ENCODE results near the gene MED25. TPM values are rescaled to one million over a fixed set of nuclear protein-coding genes. Genes with fewer than 3 reads are reported as not detected.

Gene MED25
- total RNA-seq, result 31.3 TPM

GRCh38 chr19:49817964-49818648, at the start of gene MED25:
Gene MED25 (plus strand): TSS chr19:49818289. CDS start chr19:49818342, 53 bp downstream.

GRCh38 chr19:49812997-49813861, 4.9 kb upstream of the MED25 start, which contains the start of gene FUZ:
Gene FUZ (minus strand): TSS chr19:49813292. CDS start chr19:49813106, 186 bp downstream.

GRCh38 chr19:49850487-49851342, 32.6 kb downstream of the MED25 start, which contains the start of gene PTOV1:
Gene PTOV1 (plus strand): TSS chr19:49851159.

GRCh38 chr19:49866933-49867782, 49.1 kb downstream of the MED25 start, which contains the start of gene PNKP:
Gene PNKP (minus strand): TSS chr19:49867576. CDS start chr19:49867204, 372 bp downstream.

GRCh38 chr19:49877020-49877878, 59.2 kb downstream of the MED25 start, which contains the start of the genes AKT1S1 and TBC1D17:
Gene AKT1S1 (minus strand): TSS chr19:49877355. CDS start chr19:49873295, 4,060 bp downstream.
Gene TBC1D17 (plus strand): TSS chr19:49877702. CDS start chr19:49877724, 22 bp downstream.

Small RNA genes within 50 kb of the gene (small RNA-seq; reads per million reads assigned to genes)
- gene MIR4749 (ENCODE audit: low replicate concordance) (not detected), gene MIR6799 (ENCODE audit: low replicate concordance) (not detected)

Other genes starting within 250 kb of the MED25 start
- 32.9 TPM for gene NOSIP, start 237.7 kb upstream of the MED25 start, total RNA-seq
- 0.94 TPM for gene PRRG2, start 237.0 kb upstream of the MED25 start, total RNA-seq
- gene PRR12, start 227.1 kb upstream of the MED25 start, total RNA-seq, result 15.3 TPM
- 0.94 TPM for gene RRAS, start 178.1 kb upstream of the MED25 start, total RNA-seq
- 18.8 TPM for gene SCAF1, start 176.1 kb upstream of the MED25 start, total RNA-seq
- gene IRF3, start 152.4 kb upstream of the MED25 start, total RNA-seq, result 11.3 TPM
- gene BCL2L12, start 152.4 kb upstream of the MED25 start, total RNA-seq, result not detected
- gene PRMT1, start 141.0 kb upstream of the MED25 start, total RNA-seq, result 243 TPM
- gene ADM5, start 128.7 kb upstream of the MED25 start, total RNA-seq, result 1.9 TPM
- 58.5 TPM for gene CPT1C, start 127.2 kb upstream of the MED25 start, total RNA-seq
- not detected for gene TSKS, start 55.0 kb upstream of the MED25 start, total RNA-seq
- 70.7 TPM for gene AP2A1, start 51.3 kb upstream of the MED25 start, total RNA-seq
- 20.0 TPM for gene FUZ, start 5.0 kb upstream of the MED25 start, total RNA-seq
- 183 TPM for gene PTOV1, start 32.9 kb downstream of the MED25 start, total RNA-seq
- gene PNKP, start 49.3 kb downstream of the MED25 start, total RNA-seq, result 51.0 TPM
- gene AKT1S1, start 59.1 kb downstream of the MED25 start, total RNA-seq, result 5.9 TPM
- gene TBC1D17, start 59.4 kb downstream of the MED25 start, total RNA-seq, result 14.4 TPM
- gene IL4I1, start 78.6 kb downstream of the MED25 start, total RNA-seq, result not detected
- gene ATF5, start 110.9 kb downstream of the MED25 start, total RNA-seq, result 9.1 TPM
- 26.0 TPM for gene NUP62, start 111.2 kb downstream of the MED25 start, total RNA-seq
- gene SIGLEC11, start 142.9 kb downstream of the MED25 start, total RNA-seq, result not detected
- gene VRK3, start 207.1 kb downstream of the MED25 start, total RNA-seq, result 36.3 TPM
- gene ZNF473, start 207.7 kb downstream of the MED25 start, total RNA-seq, result 16.0 TPM

Measured in parietal lobe (tissue), 2 donors.